ENCODE results near the gene ZNF740. TPM values are rescaled to one million over a fixed set of nuclear protein-coding genes. Genes with fewer than 3 reads are reported as not detected.

The ZNF740 gene
- polyA plus RNA-seq, 1 donor (not counting 4 experiments of a cell fraction or from before 2014, with no cell fraction given): 11.8 TPM

DNA sequence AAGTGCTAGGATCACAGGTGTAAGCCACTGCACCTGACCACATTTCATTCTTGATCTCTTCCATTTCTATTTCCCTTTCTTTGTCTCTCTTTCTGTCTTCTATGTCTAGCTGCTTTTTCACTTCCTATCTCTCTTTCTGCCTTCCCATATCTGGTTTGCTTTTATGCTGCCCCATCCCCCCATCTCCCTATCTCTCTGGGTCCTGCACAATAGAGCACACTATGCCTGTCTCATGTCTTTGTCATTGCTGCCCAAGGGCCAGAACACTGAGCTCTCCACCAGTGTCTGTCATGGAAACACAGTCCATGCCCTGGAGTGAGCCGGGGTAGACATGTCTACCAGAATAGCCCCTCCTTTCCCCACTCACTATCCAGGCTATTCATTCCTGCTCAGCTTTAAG, 63.8 kb downstream of the ZNF740 start:
- H3K9ac ChIP-seq (ENCODE audit: control insufficient read depth, extremely low read depth, insufficient read depth, low read length): no peak overlapping the region
- no peaks in the 10 kb centered on the region for H3K79me2 ChIP-seq (ENCODE audit: control insufficient read depth, insufficient read depth, low read length)
- DNase-seq (ENCODE audit: low read depth, low spot score) (no peak), FAIRE-seq (no peak)
- H3K4me3 ChIP-seq (ENCODE audit: control insufficient read depth in 2 of 3, extremely low read depth in 1 of 3, insufficient read depth in 2 of 3, low read depth in 1 of 3, low read length in 3 of 3): no peak overlapping the region
- no peaks in the 10 kb centered on the region for H3K9me1 ChIP-seq (ENCODE audit: control insufficient read depth, extremely low read depth, insufficient read depth, low read length)
- dilution Hi-C loops (cut with MboI; ENCODE audit: extremely low pct_ligation_motif_present, low sequenced_read_pairs): no loop called here
- no peaks in the 10 kb centered on the region for H4K20me1 ChIP-seq (ENCODE audit: control insufficient read depth, extremely low read depth, insufficient read depth, low read length)
- peaks cover 10% of the 10 kb centered on the region for H3K27me3 ChIP-seq (ENCODE audit: control insufficient read depth, extremely low read depth, insufficient read depth, low read length)
- no peak overlapping the region for H2AFZ ChIP-seq (ENCODE audit: control insufficient read depth, low read length)
- TF ChIP-seq, protein P1, sequence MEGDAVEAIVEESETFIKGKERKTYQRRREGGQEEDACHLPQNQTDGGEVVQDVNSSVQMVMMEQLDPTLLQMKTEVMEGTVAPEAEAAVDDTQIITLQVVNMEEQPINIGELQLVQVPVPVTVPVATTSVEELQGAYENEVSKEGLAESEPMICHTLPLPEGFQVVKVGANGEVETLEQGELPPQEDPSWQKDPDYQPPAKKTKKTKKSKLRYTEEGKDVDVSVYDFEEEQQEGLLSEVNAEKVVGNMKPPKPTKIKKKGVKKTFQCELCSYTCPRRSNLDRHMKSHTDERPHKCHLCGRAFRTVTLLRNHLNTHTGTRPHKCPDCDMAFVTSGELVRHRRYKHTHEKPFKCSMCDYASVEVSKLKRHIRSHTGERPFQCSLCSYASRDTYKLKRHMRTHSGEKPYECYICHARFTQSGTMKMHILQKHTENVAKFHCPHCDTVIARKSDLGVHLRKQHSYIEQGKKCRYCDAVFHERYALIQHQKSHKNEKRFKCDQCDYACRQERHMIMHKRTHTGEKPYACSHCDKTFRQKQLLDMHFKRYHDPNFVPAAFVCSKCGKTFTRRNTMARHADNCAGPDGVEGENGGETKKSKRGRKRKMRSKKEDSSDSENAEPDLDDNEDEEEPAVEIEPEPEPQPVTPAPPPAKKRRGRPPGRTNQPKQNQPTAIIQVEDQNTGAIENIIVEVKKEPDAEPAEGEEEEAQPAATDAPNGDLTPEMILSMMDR (optimal IDR thresholded peaks at IDR 0.05 in 1 of 3, IDR thresholded peaks at IDR 0.05 in 1 of 3, conservative IDR thresholded peaks at IDR 0.05 in 1 of 3; ENCODE audit: extremely low read depth in 1 of 3, insufficient read depth in 2 of 3, low read length in 3 of 3): no peak
- TF ChIP-seq EZH2 (IDR thresholded peaks at IDR 0.05; ENCODE audit: low read length): no peak
- no peaks in the 10 kb centered on the region for H3K4me1 ChIP-seq (ENCODE audit: control insufficient read depth, extremely low read depth, insufficient read depth, low read length)
- no peak overlapping the region for H3K4me2 ChIP-seq (ENCODE audit: control insufficient read depth, extremely low read depth, insufficient read depth, low read depth, low read length)
- no peak overlapping the region for H3K27ac ChIP-seq (ENCODE audit: control insufficient read depth, insufficient read depth, low read length)
- H3K9me3 ChIP-seq (ENCODE audit: control insufficient read depth, low read depth, low read length): no peaks in the 10 kb centered on the region
- no peaks in the 10 kb centered on the region for H3K36me3 ChIP-seq (ENCODE audit: control insufficient read depth in 2 of 2, extremely low read depth in 1 of 2, insufficient read depth in 2 of 2, low read length in 2 of 2)

Small RNA genes lying within 50 kb of the gene (small RNA-seq; reads per million reads assigned to genes)
- gene HIGD1AP1 (ENCODE audit: insufficient read length in 3 of 3, low read depth in 3 of 3, low replicate concordance in 1 of 3) (0 to 0.33 (median 0) reads per million in 3 experiments), gene RNU6-333P (ENCODE audit: insufficient read length in 3 of 3, low read depth in 3 of 3, low replicate concordance in 1 of 3) (0 reads per million in 3 experiments)

Other genes with a start within 250 kb of the ZNF740 start
- gene KRT18, start 231.6 kb upstream of the ZNF740 start, polyA plus RNA-seq: 75.1 to 423 TPM (median 182 TPM) in 3 replicates
- gene EIF4B, start 174.3 kb upstream of the ZNF740 start, polyA plus RNA-seq: 323 to 422 TPM (median 378 TPM) in 3 replicates
- gene TNS2, start 130.7 kb upstream of the ZNF740 start, polyA plus RNA-seq: 0.72 to 1.1 TPM (median 0.80 TPM) in 3 replicates
- 27.5 to 34.2 TPM (median 32.4 TPM) in 3 replicates for gene SPRYD3, start 101.3 kb upstream of the ZNF740 start, polyA plus RNA-seq
- 30.1 to 44.9 TPM (median 44.7 TPM) in 3 replicates for gene IGFBP6, start 83.1 kb upstream of the ZNF740 start, polyA plus RNA-seq
- 0.08 TPM in 1 of 3 replicates, not detected in the others for gene SOAT2, start 77.2 kb upstream of the ZNF740 start, polyA plus RNA-seq
- 7.9 to 29.5 TPM (median 19.5 TPM) in 3 replicates for gene CSAD, start 203 bp downstream of the ZNF740 start, polyA plus RNA-seq
- gene ITGB7, start 26.5 kb downstream of the ZNF740 start, polyA plus RNA-seq: 0.58 to 2.4 TPM (median 0.83 TPM) in 3 replicates
- gene RARG, start 51.5 kb downstream of the ZNF740 start, polyA plus RNA-seq: 26.4 to 31.5 TPM (median 30.9 TPM) in 3 replicates
- 0.80 to 3.7 TPM (median 3.7 TPM) in 3 replicates for gene ESPL1, start 87.6 kb downstream of the ZNF740 start, polyA plus RNA-seq
- gene PFDN5, start 114.8 kb downstream of the ZNF740 start, polyA plus RNA-seq: 546 to 674 TPM (median 659 TPM) in 3 replicates
- gene MYG1, start 119.0 kb downstream of the ZNF740 start, polyA plus RNA-seq: 24.2 to 31.9 TPM (median 27.2 TPM) in 3 replicates
- 42.1 to 58.3 TPM (median 42.3 TPM) in 3 replicates for gene AAAS, start 140.9 kb downstream of the ZNF740 start, polyA plus RNA-seq
- not detected in 3 replicates for gene SP7, start 155.6 kb downstream of the ZNF740 start, polyA plus RNA-seq
- 30.7 to 34.5 TPM (median 31.2 TPM) in 3 replicates for gene SP1, start 199.5 kb downstream of the ZNF740 start, polyA plus RNA-seq
- gene AMHR2, start 243.1 kb downstream of the ZNF740 start, polyA plus RNA-seq: 0.04 TPM in 1 of 3 replicates, not detected in the others